Chondrocyte (in vitro differentiated cells): ENCODE results near the gene STUB1. TPM values are rescaled to one million over a fixed set of nuclear protein-coding genes. Genes with fewer than 3 reads are reported as not detected.

Experiments used
- DNase-seq: peaks from one replicate; pipeline ENCODE4 v3.0.0; 2021; ENCODE audit warnings: mixed read lengths, low spot score
- H3K27ac Mint-ChIP-seq: one replicate; pipeline ENCODE4 v1.8.0; 2021; ENCODE audit warnings: mild to moderate bottlenecking, moderate library complexity, mixed read lengths; ENCODE audit not compliant: unreplicated experiment
- H3K27me3 Mint-ChIP-seq: 2 replicates; pipeline ENCODE4 v1.8.0; 2021; ENCODE audit warnings: low read depth, mixed read lengths
- H3K36me3 Mint-ChIP-seq: 2 replicates; pipeline ENCODE4 v1.8.0; 2021; ENCODE audit warnings: low read depth, mixed read lengths
- H3K4me1 Mint-ChIP-seq: 2 replicates; pipeline ENCODE4 v1.8.0; 2021; ENCODE audit warnings: low read depth, mild to moderate bottlenecking, mixed read lengths
- H3K4me3 Mint-ChIP-seq: one replicate; pipeline ENCODE4 v1.8.0; 2021; ENCODE audit warnings: mild to moderate bottlenecking, moderate library complexity, mixed read lengths; ENCODE audit not compliant: unreplicated experiment
- H3K9me3 Mint-ChIP-seq: 2 replicates; pipeline ENCODE4 v1.8.0; 2021; ENCODE audit warnings: low read depth, mixed read lengths
- total RNA-seq: library from RNA; stranded (reverse); gene quantifications from 3 replicates; pipeline ENCODE4 v1.2.1, GENCODE V29; 2021
- TF ChIP-seq, protein P1 (sequence below): fragments of 200-600 bp; sonication (generic); IDR thresholded peaks from 2 replicates; pipeline ENCODE4 v1.5.0; 2021; ENCODE audit warnings: antibody characterized with exemption, mild to moderate bottlenecking, moderate library complexity

STUB1 gene
- total RNA-seq, 1 donor from 2014 or later, result 89.7 TPM

DNA sequence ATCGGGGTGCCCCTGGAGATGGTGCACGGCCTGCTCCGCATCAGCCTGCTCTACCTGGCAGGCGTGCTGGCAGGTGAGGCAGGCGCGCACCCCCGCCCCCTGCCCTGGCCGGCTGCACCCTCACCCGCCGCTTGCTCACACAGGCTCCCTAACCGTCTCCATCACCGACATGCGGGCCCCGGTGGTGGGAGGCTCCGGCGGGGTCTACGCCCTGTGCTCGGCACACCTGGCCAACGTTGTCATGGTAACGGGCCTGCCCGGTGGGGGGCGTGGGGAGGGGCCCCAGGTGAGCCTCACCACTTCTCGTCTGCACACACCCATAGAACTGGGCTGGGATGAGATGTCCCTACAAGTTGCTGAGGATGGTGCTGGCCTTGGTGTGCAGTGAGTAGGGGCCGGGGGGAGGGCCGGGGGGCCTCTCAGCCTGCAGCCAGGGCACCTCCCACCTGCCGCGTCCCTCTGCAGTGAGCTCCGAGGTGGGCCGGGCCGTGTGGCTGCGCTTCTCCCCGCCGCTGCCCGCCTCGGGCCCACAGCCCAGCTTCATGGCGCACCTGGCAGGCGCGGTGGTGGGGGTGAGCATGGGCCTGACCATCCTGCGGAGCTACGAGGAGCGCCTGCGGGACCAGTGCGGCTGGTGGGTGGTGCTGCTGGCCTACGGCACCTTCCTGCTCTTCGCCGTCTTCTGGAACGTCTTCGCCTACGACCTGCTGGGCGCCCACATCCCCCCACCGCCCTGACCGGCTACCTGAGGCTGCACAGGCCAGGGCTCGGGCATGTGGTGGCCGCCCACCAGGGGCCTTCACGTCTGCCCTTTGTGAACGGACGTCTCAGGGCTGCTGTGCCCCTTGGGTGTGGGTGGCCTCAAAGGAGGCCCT, 2.7 kb upstream of the STUB1 start:
- DNase-seq, result no peak
- H3K27ac Mint-ChIP-seq, result no peak overlapping the region
- H3K9me3 Mint-ChIP-seq, result no peaks in the 10 kb centered on the region
- TF ChIP-seq, protein P1, sequence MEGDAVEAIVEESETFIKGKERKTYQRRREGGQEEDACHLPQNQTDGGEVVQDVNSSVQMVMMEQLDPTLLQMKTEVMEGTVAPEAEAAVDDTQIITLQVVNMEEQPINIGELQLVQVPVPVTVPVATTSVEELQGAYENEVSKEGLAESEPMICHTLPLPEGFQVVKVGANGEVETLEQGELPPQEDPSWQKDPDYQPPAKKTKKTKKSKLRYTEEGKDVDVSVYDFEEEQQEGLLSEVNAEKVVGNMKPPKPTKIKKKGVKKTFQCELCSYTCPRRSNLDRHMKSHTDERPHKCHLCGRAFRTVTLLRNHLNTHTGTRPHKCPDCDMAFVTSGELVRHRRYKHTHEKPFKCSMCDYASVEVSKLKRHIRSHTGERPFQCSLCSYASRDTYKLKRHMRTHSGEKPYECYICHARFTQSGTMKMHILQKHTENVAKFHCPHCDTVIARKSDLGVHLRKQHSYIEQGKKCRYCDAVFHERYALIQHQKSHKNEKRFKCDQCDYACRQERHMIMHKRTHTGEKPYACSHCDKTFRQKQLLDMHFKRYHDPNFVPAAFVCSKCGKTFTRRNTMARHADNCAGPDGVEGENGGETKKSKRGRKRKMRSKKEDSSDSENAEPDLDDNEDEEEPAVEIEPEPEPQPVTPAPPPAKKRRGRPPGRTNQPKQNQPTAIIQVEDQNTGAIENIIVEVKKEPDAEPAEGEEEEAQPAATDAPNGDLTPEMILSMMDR, result no peak
- peaks cover 30% of the 10 kb centered on the region for H3K4me1 Mint-ChIP-seq
- no peak overlapping the region for H3K4me3 Mint-ChIP-seq
- H3K27me3 Mint-ChIP-seq, result no peaks in the 10 kb centered on the region
- peaks cover 10% of the 10 kb centered on the region for H3K36me3 Mint-ChIP-seq

DNA sequence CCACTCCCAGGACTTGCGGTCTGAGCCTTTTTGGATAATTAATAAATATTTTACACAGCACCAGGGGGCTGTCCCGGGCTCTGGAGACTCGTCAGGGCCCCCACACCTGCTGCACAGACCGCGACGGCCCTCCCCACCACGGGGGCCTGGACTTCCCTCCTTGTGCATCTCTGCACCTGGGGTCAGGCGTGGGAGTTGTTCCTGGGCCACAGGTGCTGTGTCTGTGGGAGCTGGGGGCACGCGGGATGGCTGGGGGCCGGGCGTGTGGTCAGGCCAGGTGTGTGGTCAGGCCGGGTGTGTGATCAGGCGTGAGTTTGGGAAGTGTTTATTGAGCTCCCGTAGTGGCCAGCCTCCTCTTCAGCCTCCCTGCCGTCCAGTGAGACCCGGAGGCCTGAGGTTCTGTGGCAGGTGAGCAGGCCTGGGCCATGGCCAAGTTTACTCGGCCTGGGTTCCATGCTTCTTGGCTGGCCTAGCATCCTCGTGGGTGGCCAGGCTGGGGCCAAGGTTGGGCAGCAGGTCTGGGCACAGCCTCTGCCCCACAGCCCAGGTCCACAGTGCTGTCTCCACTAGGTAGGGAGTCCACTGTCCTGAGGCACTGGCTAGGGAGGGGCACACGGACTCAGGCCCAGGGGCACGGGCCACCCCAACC, 1.9 kb upstream of the STUB1 start:
- Mint-ChIP-seq H3K4me1 (peaks cover 38% of the 10 kb centered on the region), H3K27me3 (no peaks in the 10 kb centered on the region), H3K4me3 (no peak overlapping the region), H3K27ac (no peak overlapping the region), H3K9me3 (no peaks in the 10 kb centered on the region), H3K36me3 (peaks cover 8% of the 10 kb centered on the region)
- TF ChIP-seq, protein P1, result no peak
- no peak for DNase-seq

DNA sequence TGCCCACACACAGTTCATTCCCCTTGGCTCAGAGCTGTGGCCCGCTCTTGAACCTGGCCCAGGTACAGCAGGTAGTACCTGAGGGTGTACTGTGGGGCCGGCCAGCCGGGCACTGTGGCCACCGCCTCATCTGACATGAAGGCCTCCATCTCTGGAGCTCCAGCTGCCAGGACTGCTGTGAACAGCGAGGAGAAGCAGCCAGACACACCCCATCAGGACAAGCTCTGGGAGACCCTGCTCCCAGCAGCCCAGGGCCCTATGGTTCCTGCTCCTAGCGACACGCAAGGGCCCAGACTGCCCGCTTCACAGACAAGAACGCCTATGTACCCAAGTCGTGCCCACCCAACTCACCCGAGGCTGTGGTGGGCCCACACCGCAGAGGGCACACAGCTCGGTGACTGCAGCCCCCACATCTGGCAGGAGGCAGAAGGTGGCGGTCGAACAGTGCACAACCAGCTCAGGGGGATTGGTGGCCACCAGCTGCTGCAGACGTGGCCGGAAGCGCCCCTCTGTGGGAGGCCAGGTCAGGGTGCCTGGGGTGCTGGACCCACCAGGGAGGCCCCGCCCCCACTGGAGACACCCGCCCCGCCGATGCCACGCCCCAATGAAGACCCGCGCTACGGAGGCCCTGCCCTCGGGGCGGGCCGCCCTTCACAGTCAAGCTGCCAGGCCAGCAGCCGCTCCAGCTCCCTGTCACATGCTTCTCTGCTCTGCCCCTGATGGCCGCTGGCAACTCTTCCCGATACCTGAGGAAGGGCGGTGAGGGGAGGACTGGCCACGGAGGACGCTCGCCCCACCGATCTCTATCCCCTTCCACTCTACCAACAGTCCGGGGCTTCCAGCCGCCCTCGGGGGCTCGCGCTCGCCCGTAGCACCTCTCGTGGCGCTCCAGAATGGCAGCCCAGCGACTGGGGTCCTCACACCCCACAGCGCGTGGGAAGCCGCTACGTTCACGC, 1.1 kb upstream of the STUB1 start:
- DNase-seq, result no peak
- peak overlapping the region; percentile 93 for H3K27ac Mint-ChIP-seq
- peaks cover 41% of the 10 kb centered on the region for H3K4me1 Mint-ChIP-seq
- H3K27me3 Mint-ChIP-seq, result no peaks in the 10 kb centered on the region
- H3K36me3 Mint-ChIP-seq, result peaks cover 8% of the 10 kb centered on the region
- H3K4me3 Mint-ChIP-seq, result peak overlapping the region; percentile 76
- TF ChIP-seq, protein P1, result no peak
- H3K9me3 Mint-ChIP-seq, result no peaks in the 10 kb centered on the region

GRCh38 chr16:680625-680945, 375 bp downstream of the STUB1 start:
- H3K27me3 Mint-ChIP-seq, result no peaks in the 10 kb centered on the region
- H3K4me3 Mint-ChIP-seq, result peak overlapping the region; percentile 75
- H3K4me1 Mint-ChIP-seq, result peaks cover 33% of the 10 kb centered on the region
- no peak for DNase-seq
- peaks cover 8% of the 10 kb centered on the region for H3K36me3 Mint-ChIP-seq
- no peaks in the 10 kb centered on the region for H3K9me3 Mint-ChIP-seq
- TF ChIP-seq, protein P1, result no peak
- peak overlapping the region; percentile 71 for H3K27ac Mint-ChIP-seq
